ENCODE data around the gene CYTH1. TPM values are rescaled to one million over a fixed set of nuclear protein-coding genes. Genes with fewer than 3 reads are reported as not detected.

CYTH1 gene
- total RNA-seq, 1 experiment from 2014 or later: 18.9 TPM

DNA sequence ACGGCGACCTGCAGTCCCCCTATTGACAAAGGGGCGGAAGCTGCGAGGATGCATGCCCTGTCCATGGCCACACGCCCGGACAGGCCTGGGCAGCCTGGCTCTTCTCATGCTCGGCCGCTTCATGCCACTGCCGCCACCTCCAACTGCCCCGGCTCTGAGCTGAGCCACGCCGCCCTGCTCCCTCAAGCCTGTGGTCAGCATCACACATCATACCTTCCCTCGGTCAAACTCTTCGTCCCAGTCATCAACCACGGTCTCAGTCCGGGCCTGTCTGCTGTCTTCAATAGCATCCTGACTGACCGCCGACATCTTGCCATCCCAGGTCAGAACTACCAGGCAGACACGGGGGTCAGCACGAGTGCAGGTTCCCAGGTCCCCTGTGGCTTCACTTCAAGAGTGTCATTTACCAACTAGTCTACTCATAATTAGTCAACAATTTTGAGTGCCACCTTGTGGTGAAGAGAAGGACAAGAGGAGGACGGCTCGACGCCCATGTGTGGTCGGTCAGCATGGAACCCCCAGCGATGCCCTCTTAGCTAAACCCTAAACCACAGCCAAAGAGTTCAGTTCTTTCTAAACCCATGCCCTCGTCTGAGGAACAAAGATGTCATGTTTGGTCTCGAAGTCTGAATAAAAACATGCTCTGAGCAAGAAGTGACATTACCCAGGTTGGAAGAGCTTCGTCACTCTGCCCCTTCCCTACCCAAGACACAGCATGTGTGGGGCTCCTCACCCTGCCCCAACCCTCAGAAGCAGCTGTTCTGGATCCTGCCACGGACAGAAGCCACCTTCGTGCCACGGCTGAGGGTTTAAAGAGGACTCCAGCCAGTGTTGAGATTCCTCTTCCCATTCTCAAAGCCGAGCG lies 16.9 kb upstream of the CYTH1 start:
- H3K36me3 ChIP-seq: peaks cover 83% of the 10 kb centered on the region
- no peaks in the 10 kb centered on the region for H3K9me3 ChIP-seq (replicated peaks)
- no peak overlapping the region for H3K4me3 ChIP-seq
- H3K27ac ChIP-seq: no peak overlapping the region
- no peaks in the 10 kb centered on the region for H3K27me3 ChIP-seq (replicated peaks)
- H3K4me1 ChIP-seq (replicated peaks): no peaks in the 10 kb centered on the region
- DNase-seq (ENCODE audit: low read depth in 1 of 2, low spot score in 2 of 2): peak in 1 of 2 experiments; percentile 32

- no peak for DNase-seq (ENCODE audit: low read depth in 1 of 2, low spot score in 2 of 2)
- H3K4me1 ChIP-seq (replicated peaks): no peaks in the 10 kb centered on the region
- no peak overlapping the region for H3K27ac ChIP-seq
- no peaks in the 10 kb centered on the region for H3K27me3 ChIP-seq (replicated peaks)
- no peak overlapping the region for H3K4me3 ChIP-seq
- no peaks in the 10 kb centered on the region for H3K9me3 ChIP-seq (replicated peaks)
- peaks cover 84% of the 10 kb centered on the region for H3K36me3 ChIP-seq
These were observed 15.9 kb upstream of the CYTH1 start for GRCh38 chr17:78797691-78798585.

DNA sequence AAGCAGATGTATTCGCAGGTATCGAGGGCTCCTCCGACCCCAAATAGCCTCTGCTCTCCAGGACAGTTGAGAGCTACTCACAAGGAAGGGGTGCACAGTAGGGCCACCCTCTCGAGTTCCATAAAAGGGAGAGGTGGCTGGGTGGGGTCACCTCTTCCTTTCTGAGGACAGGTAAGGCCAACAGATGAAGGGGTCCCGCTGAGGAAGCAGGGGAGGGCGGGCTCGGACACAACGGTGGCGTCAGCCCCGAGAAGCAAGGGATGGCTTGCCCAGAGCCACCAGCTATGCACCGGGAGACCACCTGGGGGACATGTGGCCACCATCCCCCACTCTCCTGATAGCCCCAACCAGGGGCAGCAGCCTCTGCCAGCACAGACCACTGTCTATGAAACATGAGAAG lies 15.1 kb upstream of the CYTH1 start:
- Histone ChIP-seq H3K27me3 (replicated peaks) (no peaks in the 10 kb centered on the region), H3K4me3 (no peak overlapping the region), H3K4me1 (replicated peaks) (peaks cover 2% of the 10 kb centered on the region), H3K27ac (no peak overlapping the region), H3K9me3 (replicated peaks) (no peaks in the 10 kb centered on the region), H3K36me3 (peaks cover 77% of the 10 kb centered on the region)
- DNase-seq (ENCODE audit: low read depth in 1 of 2, low spot score in 2 of 2): no peak

DNA sequence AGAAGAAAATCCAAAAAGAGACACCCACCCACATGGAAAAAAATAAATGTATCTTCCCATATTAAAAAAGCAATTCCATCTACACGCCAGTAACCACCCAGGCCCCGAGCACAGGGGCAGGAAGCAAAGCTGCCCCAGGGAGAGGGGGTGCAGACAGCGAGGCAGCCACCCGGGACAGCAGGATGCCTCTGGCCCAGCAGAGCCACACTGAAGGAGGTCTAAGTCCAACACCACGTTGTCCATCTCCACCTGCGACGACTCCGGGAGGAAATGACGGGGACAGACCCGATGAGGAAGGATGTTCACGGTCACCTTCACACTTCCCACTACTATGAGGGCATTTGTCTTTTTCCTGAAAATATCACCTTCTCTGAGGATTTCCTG lies 14.4 kb upstream of the CYTH1 start:
- H3K4me1 ChIP-seq (replicated peaks): peaks cover 9% of the 10 kb centered on the region
- H3K36me3 ChIP-seq: peaks cover 74% of the 10 kb centered on the region
- H3K4me3 ChIP-seq: no peak overlapping the region
- H3K9me3 ChIP-seq (replicated peaks): no peaks in the 10 kb centered on the region
- no peaks in the 10 kb centered on the region for H3K27me3 ChIP-seq (replicated peaks)
- no peak overlapping the region for H3K27ac ChIP-seq
- DNase-seq (ENCODE audit: low read depth in 1 of 2, low spot score in 2 of 2): no peak

- Histone ChIP-seq H3K4me1 (replicated peaks) (peaks cover 14% of the 10 kb centered on the region), H3K4me3 (no peak overlapping the region)
These were observed 13.9 kb upstream of the CYTH1 start for GRCh38 chr17:78795861-78796516.

GRCh38 chr17:78794864-78795640 lies 13.0 kb upstream of the CYTH1 start:
- no peak overlapping the region for H3K4me3 ChIP-seq
- H3K27ac ChIP-seq: no peak overlapping the region
- DNase-seq (ENCODE audit: low read depth in 1 of 2, low spot score in 2 of 2): no peak
- peaks cover 24% of the 10 kb centered on the region for H3K4me1 ChIP-seq (replicated peaks)
- H3K9me3 ChIP-seq (replicated peaks): no peaks in the 10 kb centered on the region
- H3K27me3 ChIP-seq (replicated peaks): no peaks in the 10 kb centered on the region
- H3K36me3 ChIP-seq: peaks cover 63% of the 10 kb centered on the region

More at GRCh38 chr17:78795861-78796516, 13.9 kb upstream of the CYTH1 start:
- Histone ChIP-seq H3K9me3 (replicated peaks) (no peaks in the 10 kb centered on the region), H3K27ac (no peak overlapping the region), H3K36me3 (peaks cover 69% of the 10 kb centered on the region), H3K27me3 (replicated peaks) (no peaks in the 10 kb centered on the region)
- DNase-seq (ENCODE audit: low read depth in 1 of 2, low spot score in 2 of 2): no peak

DNA sequence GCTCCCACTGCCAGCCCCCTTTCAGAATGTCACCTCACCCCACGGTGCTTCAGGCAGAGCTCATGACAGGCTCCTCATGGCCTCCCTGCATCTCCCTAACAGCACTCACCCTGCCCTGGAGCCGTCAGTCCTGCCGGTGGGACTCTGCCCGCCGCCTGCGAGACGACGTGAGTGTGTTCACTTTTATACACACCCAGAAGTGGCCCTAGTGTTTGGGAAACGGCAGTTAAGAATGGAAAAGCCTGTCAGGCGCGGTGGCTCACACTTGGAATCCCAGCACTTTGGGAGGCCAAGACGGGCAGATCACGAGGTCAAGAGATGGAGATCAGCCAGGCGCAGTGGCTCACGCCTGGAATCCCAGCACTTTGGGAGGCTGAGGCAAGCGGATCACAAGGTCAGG lies 12.3 kb upstream of the CYTH1 start:
- no peaks in the 10 kb centered on the region for H3K9me3 ChIP-seq (replicated peaks)
- DNase-seq (ENCODE audit: low read depth in 1 of 2, low spot score in 2 of 2): no peak
- H3K4me1 ChIP-seq (replicated peaks): peaks cover 30% of the 10 kb centered on the region
- H3K4me3 ChIP-seq: no peak overlapping the region
- H3K27ac ChIP-seq: no peak overlapping the region
- peaks cover 61% of the 10 kb centered on the region for H3K36me3 ChIP-seq
- H3K27me3 ChIP-seq (replicated peaks): no peaks in the 10 kb centered on the region

DNA sequence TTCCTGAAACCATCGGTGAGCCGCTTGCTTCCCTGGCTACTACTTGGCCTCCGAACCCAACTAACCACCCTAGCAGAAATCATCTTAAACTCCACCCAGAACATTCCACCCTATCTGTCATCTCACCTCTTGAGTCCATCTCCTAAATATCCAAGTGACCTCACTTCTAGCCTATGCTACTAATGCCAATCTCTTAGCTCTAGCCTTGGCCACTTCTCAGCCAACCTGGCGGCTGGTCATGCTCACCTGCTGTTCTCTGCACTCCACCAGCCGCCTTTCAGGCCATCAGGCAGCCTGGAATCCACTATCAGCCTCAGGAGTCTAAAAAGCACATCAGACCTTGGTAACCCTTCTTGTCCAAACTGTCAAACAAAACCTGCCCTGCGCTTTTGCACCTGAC lies 11.9 kb upstream of the CYTH1 start:
- Histone ChIP-seq H3K27ac (no peak overlapping the region), H3K4me3 (no peak overlapping the region), H3K9me3 (replicated peaks) (no peaks in the 10 kb centered on the region), H3K27me3 (replicated peaks) (no peaks in the 10 kb centered on the region), H3K4me1 (replicated peaks) (peaks cover 35% of the 10 kb centered on the region), H3K36me3 (peaks cover 56% of the 10 kb centered on the region)
- DNase-seq (ENCODE audit: low read depth in 1 of 2, low spot score in 2 of 2): no peak

DNA sequence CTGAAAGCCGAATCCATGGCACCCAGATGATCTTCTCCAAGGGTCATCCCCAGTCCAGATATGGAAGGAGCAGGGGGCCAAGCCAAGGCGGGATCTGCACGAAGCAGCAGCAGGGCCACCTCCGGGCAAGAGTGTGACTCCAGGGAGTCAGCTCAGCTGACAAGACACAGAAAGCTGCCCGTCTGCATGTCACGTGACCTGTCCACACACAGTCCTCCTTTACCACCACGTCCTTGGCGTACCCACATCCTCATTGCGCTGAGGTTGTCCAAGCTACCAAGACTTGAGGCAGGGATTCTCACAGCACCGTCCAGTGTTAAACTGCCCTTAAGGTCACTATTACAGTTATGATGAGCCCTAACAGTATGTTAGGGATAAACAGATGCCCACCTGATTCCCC lies 11.3 kb upstream of the CYTH1 start:
- Histone ChIP-seq H3K27ac (no peak overlapping the region), H3K27me3 (replicated peaks) (no peaks in the 10 kb centered on the region), H3K4me1 (replicated peaks) (peaks cover 40% of the 10 kb centered on the region), H3K4me3 (no peak overlapping the region), H3K9me3 (replicated peaks) (no peaks in the 10 kb centered on the region), H3K36me3 (peaks cover 53% of the 10 kb centered on the region)
- no peak for DNase-seq (ENCODE audit: low read depth in 1 of 2, low spot score in 2 of 2)

DNA sequence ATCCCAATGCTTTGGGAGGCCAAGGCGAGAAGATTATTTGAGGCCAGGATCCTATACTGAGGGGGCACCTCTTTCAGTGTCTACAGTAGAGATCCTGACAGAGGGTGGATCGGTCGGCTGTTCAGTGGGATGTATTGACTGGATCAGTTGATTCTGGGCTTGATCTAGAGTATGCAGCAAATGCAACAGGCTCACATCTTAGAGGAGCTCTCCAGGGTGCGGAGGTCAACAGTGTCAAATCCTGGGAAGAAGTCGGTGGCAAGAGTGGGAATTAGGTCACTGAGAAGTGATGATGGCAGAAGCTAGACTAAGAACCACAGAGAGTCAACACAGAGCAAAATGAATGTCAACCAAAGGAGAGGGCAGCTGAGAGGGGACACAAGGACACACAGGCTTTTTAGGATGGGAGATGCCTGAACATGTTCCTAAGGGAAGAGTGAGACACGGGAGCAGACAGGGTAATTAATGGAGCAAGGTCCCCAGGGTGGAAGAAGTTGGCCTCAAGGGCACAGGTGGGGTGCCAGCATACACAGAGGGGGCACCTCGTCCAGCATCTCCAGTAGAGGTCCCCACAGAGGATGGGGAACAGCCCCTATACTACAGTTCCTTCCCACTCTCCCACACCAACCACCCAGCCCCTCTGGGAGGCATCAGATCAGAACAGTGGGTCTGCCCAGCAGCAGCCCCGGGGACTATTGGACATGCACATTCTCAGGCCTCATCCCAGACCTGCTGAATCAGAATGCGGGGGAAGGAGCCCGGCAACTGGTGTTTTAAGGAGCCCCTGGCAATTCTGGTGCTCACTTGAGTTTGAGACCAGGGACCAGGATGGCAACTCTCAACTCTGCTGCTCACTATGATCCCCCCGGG lies 10.0 kb upstream of the CYTH1 start:
- Histone ChIP-seq H3K36me3 (peaks cover 40% of the 10 kb centered on the region), H3K9me3 (replicated peaks) (no peaks in the 10 kb centered on the region), H3K4me1 (replicated peaks) (peaks cover 44% of the 10 kb centered on the region), H3K27me3 (replicated peaks) (no peaks in the 10 kb centered on the region), H3K4me3 (no peak overlapping the region), H3K27ac (no peak overlapping the region)
- no peak for DNase-seq (ENCODE audit: low read depth in 1 of 2, low spot score in 2 of 2)

- peak overlapping the region; percentile 34; the same call in 1 of the 2 replicates for H3K27ac ChIP-seq
- peaks cover 44% of the 10 kb centered on the region for H3K4me1 ChIP-seq (replicated peaks)
- H3K9me3 ChIP-seq (replicated peaks): no peaks in the 10 kb centered on the region
- no peaks in the 10 kb centered on the region for H3K27me3 ChIP-seq (replicated peaks)
- peaks cover 25% of the 10 kb centered on the region for H3K36me3 ChIP-seq
- no peak for DNase-seq (ENCODE audit: low read depth in 1 of 2, low spot score in 2 of 2)
- no peak overlapping the region for H3K4me3 ChIP-seq
These were observed 8.5 kb upstream of the CYTH1 start for GRCh38 chr17:78790552-78790951.

DNA sequence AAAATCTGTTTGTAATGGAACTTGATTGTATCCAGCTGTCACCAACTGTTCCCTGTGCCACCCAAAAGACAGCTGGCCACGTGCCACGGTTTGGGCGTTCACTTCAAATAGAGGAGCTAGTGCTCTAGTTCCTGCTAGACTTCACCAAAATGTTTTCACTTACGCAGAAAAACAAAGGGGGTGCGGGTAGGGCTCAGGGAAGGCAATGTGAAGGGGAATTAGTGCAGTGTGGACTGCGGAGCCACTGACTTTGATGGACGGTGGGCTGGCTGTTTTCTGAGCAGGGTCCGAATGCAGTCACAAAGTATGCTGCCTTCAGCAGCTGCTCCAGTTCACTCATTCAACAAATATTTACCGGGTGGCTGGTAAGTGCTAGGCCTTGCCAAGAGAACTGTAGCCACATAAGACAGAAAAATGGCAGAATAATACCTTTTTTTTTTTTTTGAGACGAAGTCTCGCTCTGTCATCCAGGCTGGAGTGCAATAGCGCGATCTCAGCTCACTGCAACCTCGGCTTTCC lies 7.6 kb upstream of the CYTH1 start:
- H3K36me3 ChIP-seq: peaks cover 19% of the 10 kb centered on the region
- peak; percentile 80 for DNase-seq (ENCODE audit: low read depth in 1 of 2, low spot score in 2 of 2)
- peaks cover 44% of the 10 kb centered on the region for H3K4me1 ChIP-seq (replicated peaks)
- H3K4me3 ChIP-seq: no peak overlapping the region
- H3K27me3 ChIP-seq (replicated peaks): no peaks in the 10 kb centered on the region
- peak overlapping the region; percentile 34 for H3K27ac ChIP-seq
- H3K9me3 ChIP-seq (replicated peaks): no peaks in the 10 kb centered on the region
